Jurkat, Clone E6-1 (cell line): Measurements from ENCODE around the gene ENTPD6.
A peak's percentile ranks its signal among the peaks of the same experiment; 100 is the strongest.

Experiments
- DNase-seq: peaks from one replicate; pipeline ENCODE4 v3.0.0-alpha.2; 2011; ENCODE audit warnings: low read depth, low spot score
- H3K4me3 ChIP-seq: 2 replicates; pipeline ENCODE4 v1.5.1; 2011; ENCODE audit warnings: mild to moderate bottlenecking, low read length, control low read depth, moderate library complexity

Gene ENTPD6

GRCh38 chr20:25206063-25206403, 10.5 kb downstream of the ENTPD6 start:
- no peak overlapping the region for H3K4me3 ChIP-seq
- no peak for DNase-seq

DNA sequence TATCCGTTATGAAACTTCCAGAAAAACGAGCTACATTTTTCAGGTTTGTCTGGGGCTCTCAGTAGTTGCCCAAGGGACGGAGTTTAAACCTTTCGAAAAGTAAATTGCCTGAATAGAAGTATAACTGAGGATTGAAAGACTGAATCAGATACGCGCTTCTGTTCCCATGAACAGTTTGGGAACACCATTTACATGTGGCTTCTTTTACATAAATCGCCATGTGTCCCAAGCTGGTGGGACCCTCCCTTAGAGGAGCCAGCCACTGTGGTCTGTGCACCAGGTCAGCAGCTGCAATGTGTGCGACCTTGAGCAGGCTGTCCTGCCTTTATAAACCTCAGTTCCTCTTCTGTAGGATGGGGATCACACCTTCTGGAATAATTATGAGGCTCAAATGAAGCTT, 11.0 kb downstream of the ENTPD6 start:
- no peak overlapping the region for H3K4me3 ChIP-seq
- no peak for DNase-seq

GRCh38 chr20:25207149-25207959, 11.8 kb downstream of the ENTPD6 start:
- H3K4me3 ChIP-seq: no peak overlapping the region
- no peak for DNase-seq

GRCh38 chr20:25207960-25208534, 12.5 kb downstream of the ENTPD6 start:
- DNase-seq: no peak
- no peak overlapping the region for H3K4me3 ChIP-seq

DNA sequence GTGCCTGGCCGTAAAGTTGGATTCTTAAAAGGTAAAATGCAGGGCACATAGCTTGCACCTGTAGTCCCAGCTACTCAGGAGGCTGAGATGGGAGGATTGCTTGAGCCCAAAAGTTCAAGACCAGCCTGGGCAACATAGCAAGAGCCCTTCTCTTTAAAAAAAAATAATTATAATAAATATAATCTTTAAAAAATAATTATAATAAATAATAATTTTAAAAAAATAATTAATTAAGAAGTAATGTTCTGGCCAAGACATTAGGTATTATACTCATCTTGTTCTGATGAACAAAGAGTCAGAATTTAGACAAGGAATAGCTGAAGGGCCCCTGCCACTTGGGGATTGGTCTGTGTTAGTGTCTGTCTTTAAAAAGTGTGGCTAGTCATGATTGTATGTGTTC, 13.9 kb downstream of the ENTPD6 start:
- H3K4me3 ChIP-seq: no peak overlapping the region
- DNase-seq: no peak

GRCh38 chr20:25209911-25210310, 14.4 kb downstream of the ENTPD6 start:
- no peak for DNase-seq

GRCh38 chr20:25211273-25211672, 15.8 kb downstream of the ENTPD6 start:
- H3K4me3 ChIP-seq: no peak overlapping the region
- no peak for DNase-seq

More at GRCh38 chr20:25209911-25210310, 14.4 kb downstream of the ENTPD6 start:
- no peak overlapping the region for H3K4me3 ChIP-seq

GRCh38 chr20:25212242-25212641, 16.7 kb downstream of the ENTPD6 start:
- no peak for DNase-seq
- no peak overlapping the region for H3K4me3 ChIP-seq

- no peak overlapping the region for H3K4me3 ChIP-seq
- DNase-seq: no peak
Observed at GRCh38 chr20:25213566-25214425, 18.3 kb downstream of the ENTPD6 start.

GRCh38 chr20:25214426-25214790, 18.9 kb downstream of the ENTPD6 start:
- DNase-seq: no peak
- no peak overlapping the region for H3K4me3 ChIP-seq

DNA sequence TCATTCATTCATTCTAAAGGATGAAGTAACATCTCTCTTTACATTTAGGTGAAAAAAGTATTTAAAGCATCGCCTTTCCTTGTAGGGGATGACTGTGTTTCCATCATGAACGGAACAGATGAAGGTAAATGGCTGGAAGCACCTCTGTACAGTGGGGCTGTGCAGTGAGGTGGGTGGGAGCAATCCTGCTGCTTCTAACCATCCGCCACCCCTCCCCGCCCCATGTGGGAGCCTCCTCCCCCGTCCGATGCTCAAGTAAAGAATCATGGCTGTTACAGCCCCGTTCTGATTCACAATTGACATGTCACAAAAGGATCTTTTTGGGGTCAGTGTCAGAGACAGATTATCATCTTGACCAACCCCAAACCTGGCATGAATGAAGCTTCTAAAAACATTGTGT, 19.3 kb downstream of the ENTPD6 start:
- DNase-seq: no peak
- H3K4me3 ChIP-seq: no peak overlapping the region

GRCh38 chr20:25215521-25215920, 20.0 kb downstream of the ENTPD6 start:
- no peak overlapping the region for H3K4me3 ChIP-seq
- no peak for DNase-seq

DNA sequence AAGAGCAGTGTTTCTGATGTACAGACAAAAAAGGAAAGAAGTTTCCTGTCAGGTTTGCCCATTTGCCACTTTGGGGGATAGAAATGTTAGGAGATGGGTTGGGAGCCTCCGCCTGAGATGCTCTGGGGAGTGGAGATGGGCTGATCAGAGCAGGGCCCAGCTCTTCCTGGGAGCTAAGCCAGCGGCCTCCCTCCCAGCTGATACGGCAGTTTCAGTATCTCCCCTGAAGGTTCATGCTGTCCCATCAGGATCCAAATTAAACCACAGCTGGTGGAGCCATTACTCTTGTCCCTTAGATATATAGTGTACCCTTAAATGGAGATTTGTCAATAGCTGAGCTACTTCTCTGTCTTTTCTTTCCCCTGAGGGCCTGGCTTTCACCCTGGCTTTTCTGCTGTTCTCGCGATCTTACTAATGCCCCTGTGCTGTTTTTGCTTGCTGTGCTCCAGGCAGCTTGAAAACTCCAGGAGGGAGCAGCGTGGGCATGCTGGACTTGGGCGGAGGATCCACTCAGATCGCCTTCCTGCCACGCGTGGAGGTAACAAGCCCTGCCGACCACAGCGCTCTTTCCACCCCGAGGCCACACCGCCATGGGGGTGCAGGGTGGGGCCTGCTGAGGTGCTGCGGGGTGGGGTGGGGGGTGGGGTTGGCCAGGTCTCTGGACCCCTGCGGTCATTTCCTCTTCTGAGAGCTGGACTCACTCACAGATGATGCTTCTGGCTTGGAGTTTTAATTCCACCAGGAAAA, 20.9 kb downstream of the ENTPD6 start:
- no peak overlapping the region for H3K4me3 ChIP-seq
- DNase-seq: no peak

DNA sequence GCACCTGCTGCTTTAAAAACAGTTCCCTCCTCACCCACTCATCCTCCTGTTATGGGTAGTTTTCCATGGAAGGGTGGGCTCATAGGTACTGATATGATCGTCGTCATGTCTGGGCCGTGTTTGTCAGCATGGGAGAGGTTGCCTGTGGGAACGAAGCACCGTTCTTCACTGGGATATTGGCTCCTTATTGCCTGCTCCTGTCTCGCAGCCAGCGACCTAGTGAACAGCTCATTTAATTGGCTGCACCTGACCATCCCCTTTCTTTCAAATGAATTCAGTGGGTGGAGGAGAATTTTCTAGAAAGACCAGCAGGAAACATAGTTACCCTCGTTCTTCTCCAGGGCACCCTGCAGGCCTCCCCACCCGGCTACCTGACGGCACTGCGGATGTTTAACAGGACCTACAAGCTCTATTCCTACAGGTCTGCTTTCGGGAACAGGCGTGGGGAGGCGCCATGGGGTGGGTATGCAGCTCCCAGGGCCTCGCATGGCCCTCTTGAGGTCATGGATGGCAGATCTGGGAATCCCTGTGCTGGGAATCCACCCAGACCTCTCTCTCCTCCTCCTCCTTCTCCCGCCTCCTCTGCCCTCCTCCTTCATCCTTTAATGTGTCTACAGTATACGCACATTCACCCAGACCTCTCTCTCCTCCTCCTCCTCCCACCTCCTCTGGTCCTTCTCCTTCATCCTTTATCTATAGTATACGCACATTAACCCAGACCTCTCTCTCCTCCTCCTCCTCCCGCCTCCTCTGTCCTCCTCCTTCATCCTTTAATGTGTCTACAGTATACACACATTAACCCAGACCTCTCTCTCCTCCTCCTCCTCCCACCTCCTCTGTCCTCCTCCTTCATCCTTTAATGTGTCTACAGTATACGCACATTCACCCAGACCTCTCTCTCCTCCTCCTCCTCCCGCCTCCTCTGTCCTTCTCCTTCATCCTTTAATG, 21.9 kb downstream of the ENTPD6 start:
- no peak for DNase-seq
- H3K4me3 ChIP-seq: no peak overlapping the region

DNA sequence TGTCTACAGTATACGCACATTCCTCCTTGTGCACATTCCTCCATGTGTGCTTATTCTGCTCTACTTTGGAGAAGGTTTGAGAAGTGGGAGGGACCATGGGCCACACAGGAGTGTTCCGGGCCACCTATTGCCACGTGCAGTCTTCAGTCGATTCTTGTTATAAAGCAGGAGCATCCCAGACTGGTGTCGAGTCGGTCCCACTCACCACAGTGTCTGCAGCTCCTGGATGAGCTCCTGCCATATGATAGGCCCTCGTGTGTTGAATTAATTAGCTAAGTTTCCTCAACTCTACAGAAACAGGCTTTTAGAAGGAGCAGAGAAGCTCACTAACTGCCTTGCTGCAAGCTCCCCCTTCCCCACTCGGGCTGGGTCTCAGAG, 22.6 kb downstream of the ENTPD6 start:
- H3K4me3 ChIP-seq: no peak overlapping the region
- DNase-seq: no peak

GRCh38 chr20:25218492-25218891, 23.0 kb downstream of the ENTPD6 start:
- H3K4me3 ChIP-seq: no peak overlapping the region
- DNase-seq: no peak

DNA sequence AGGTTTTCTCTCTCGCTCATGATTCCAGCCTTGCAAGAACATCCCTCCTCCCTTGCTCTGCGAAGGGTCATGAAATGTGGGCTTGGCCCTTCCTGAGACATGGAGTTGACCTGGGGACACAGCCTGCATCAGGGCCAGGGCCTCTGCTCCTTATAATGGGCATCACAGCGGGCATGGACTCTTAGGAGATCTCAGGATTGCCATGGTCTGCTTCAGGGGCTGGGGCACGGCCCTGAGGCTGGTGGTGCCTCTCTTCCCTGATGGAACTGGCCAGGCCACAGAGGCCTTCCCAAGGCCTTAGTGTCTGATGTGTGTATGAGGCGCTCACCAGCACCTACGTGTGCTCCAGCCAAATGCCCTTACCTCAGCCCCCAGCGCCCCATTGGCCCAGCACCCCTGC, 23.9 kb downstream of the ENTPD6 start:
- DNase-seq: no peak
- H3K4me3 ChIP-seq: no peak overlapping the region

DNA sequence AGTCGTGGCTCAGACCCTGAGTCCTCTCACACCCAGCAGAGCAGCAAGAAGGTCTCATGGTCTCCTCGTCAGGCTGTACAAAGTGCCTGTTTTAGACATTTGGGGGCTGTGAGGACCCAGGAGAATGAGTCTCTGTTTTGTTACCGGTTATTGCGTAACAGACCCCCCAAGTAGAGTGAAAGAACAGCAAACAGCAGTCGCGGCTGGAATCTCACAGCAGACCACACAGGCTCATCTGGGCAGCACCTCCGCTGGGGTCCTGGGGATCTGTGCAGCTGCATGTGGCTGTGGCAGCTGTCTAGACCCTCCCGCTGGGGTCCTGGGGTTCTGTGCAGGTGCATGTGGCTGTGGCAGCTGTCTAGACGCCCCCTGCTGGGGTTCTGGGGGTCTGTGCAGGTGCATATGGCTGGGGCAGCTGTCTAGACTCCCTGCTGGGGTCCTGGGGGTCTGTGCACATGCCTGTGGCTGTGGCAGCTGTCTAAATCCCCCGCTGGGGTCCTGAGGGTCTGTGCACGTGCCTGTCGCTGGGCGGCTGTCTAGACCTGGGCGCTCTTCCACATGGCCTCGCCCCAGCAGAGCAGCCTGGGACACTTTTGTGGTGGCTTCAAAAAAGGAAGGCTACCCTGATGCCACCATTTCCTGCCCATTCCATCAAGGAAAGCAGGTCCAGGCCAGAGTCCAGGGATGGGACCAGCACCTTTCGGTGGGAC, 24.7 kb downstream of the ENTPD6 start:
- H3K4me3 ChIP-seq: no peak overlapping the region
- peak; percentile 35 for DNase-seq
